ENCODE measurements around the gene GABARAP. TPM values are rescaled to one million over a fixed set of nuclear protein-coding genes. Genes with fewer than 3 reads are reported as not detected.

GABARAP gene
- total and polyA plus RNA-seq, 2 of the 4 experiments (the other 2 are of a cell fraction) = 77.8 to 780 TPM

DNA sequence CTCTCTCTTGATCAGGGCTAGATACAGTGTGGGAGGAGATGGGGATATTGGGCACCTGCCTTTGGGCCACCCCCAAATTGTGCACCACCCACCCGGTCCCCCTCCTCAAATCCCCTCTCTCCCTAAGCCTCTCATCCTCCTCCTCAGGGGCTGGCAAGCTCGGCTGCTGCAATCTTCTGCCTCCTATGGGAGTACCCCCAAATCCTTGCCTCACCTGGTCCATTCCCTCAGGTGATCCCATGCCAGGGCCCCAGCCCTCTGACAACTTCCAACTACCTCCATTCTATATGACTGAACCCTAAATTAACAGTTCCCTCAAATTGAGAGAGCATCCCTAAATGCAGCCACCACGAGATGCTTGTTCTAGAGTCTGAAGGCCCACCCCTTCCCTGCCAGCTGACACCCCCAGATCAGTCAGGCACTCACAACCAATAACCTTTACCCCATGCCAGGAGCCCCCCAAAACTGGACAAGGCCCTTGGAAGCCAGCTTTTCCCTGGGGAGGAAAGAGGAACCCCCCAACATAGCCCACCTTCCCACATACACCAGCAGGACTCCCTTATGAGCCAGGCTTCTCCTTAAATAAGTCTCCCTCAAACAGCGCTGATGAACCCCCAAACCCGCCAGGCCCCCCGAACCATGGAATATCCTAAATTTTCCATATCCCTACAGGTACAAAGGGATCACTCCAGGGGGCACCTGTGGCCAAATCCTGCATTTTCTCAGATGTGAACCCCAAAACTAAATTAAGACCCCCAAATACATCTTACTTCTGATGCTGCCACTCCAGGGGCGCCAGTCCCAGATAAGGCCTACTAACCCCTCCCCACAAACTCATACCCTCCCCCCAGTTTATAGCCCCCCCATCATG, 25.8 kb downstream of the GABARAP start:
- Histone ChIP-seq H3K9ac (ENCODE audit: low read depth, low read length) (peak overlapping the region; percentile 70), H3K79me1 (ENCODE audit: low read depth in 1 of 2, low read length in 2 of 2) (peaks cover 9 to 78% of the 10 kb centered on the region in 2 experiments), H3K18ac (ENCODE audit: low read depth, low read length) (no peak overlapping the region), H4K91ac (ENCODE audit: insufficient read depth, low read depth, low read length) (peak overlapping the region; percentile 29; the same call in 1 of the 2 replicates), H3K56ac (ENCODE audit: extremely low read depth, insufficient read depth, low read length) (no peak overlapping the region), H2AK9ac (replicated peaks; ENCODE audit: low read depth, low read length, poor library complexity) (peak overlapping the region; percentile 97), H2BK15ac (ENCODE audit: low read depth, low read length) (no peak overlapping the region; the same call in 2 of the 3 replicates), H3K27ac (ENCODE audit: insufficient read depth, low read length) (peak overlapping the region; percentile 56), H3K27me3 (ENCODE audit: control insufficient read depth, insufficient read depth, low read length) (no peaks in the 10 kb centered on the region), H2BK20ac (ENCODE audit: low read depth, low read length) (0 out of 2 replicates have a peak overlapping the region, but pooled peaks have one; percentile 9), H4K5ac (ENCODE audit: low read depth, low read length) (no peak overlapping the region), H4K8ac (ENCODE audit: low read depth in 2 of 2, low read length in 2 of 2) (peak overlapping the region in 1 of 2 experiments; percentile 30; a peak in 1 of 4 replicates), H2AK5ac (ENCODE audit: low read depth, low read length) (peak overlapping the region; percentile 92), H3K4me2 (ENCODE audit: low read depth, low read length) (peak overlapping the region; percentile 90), H4K20me1 (ENCODE audit: insufficient read depth, low read length) (peaks cover 58% of the 10 kb centered on the region), H2AFZ (replicated peaks; ENCODE audit: low read length, poor library complexity) (peak overlapping the region; percentile 14), H2BK5ac (ENCODE audit: low read depth, low read length, poor library complexity, severe bottlenecking) (peak overlapping the region; percentile 31), H3K23ac (ENCODE audit: low read depth, low read length) (peak overlapping the region; percentile 52; the same call in 1 of the 2 replicates), H3K9me3 (ENCODE audit: control insufficient read depth, insufficient read depth, low read length) (no peaks in the 10 kb centered on the region), H3K4me1 (ENCODE audit: control insufficient read depth, insufficient read depth, low read length) (peaks cover 28% of the 10 kb centered on the region), H2BK120ac (ENCODE audit: low read depth, low read length) (no peak overlapping the region), H3K14ac (replicated peaks; ENCODE audit: low read depth, low read length) (peak overlapping the region; percentile 72), H3K4me3 (ENCODE audit: insufficient read depth, low read depth, low read length) (peak overlapping the region; percentile 55), H3K9me1 (ENCODE audit: insufficient read depth, low read length) (peaks cover 26% of the 10 kb centered on the region), H3K36me3 (ENCODE audit: control insufficient read depth, insufficient read depth, low read length) (peaks cover 5% of the 10 kb centered on the region; the same call in 1 of the 2 replicates), H3K4ac (ENCODE audit: low read depth, low read length) (peak overlapping the region; percentile 76)
- ATAC-seq (ENCODE audit: low read depth) = no peak
- no TSS peak for BruUV-seq (replicated peaks)
- 7% methylated on average over 2 of the region's 7 CpGs; no CpG with 5 or more reads in 1 of the 2 experiments for WGBS, 2 experiments (ENCODE audit: extremely low coverage in 2 of 2, insufficient read length in 1 of 2)
- ChIA-PET POLR2A (ENCODE audit: unreplicated experiment) (interaction anchor here (0.6 kb wide), 1 partner anchor 180 kb away, joined by 6 read pairs; the partner anchor contains the start of gene SLC16A13), CTCF (no interaction called here)
- dilution Hi-C loops (cut with HindIII; ENCODE audit: low sequenced_read_pairs, unreplicated experiment) = no loop called here
- no peak for DNase-seq
- intact Hi-C loops (cut with micrococcal nuclease) = no loop called here
- in situ Hi-C loops (cut with MboI; ENCODE audit: low sequenced_read_pairs) = no loop called here
- TF ChIP-seq, protein P1, sequence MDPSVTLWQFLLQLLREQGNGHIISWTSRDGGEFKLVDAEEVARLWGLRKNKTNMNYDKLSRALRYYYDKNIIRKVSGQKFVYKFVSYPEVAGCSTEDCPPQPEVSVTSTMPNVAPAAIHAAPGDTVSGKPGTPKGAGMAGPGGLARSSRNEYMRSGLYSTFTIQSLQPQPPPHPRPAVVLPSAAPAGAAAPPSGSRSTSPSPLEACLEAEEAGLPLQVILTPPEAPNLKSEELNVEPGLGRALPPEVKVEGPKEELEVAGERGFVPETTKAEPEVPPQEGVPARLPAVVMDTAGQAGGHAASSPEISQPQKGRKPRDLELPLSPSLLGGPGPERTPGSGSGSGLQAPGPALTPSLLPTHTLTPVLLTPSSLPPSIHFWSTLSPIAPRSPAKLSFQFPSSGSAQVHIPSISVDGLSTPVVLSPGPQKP (IDR thresholded peaks at IDR 0.05; ENCODE audit: borderline replicate concordance, low read depth, low read length) = no peak
- TF ChIP-seq RCOR1 (IDR thresholded peaks at IDR 0.05; ENCODE audit: insufficient replicate concordance, low read length) = no peak
- no peak for TF ChIP-seq RFX5 (IDR thresholded peaks at IDR 0.05; ENCODE audit: low read depth, low read length)
- TF ChIP-seq POLR2A (IDR thresholded peaks at IDR 0.05; ENCODE audit: low read depth, low read length) = no peak
- no peak for TF ChIP-seq NFE2L2 (IDR thresholded peaks at IDR 0.05; ENCODE audit: low read depth, low read length)
- no peak for TF ChIP-seq RAD21 (IDR thresholded peaks at IDR 0.05; ENCODE audit: low read length)
- no peak for TF ChIP-seq MAZ (IDR thresholded peaks at IDR 0.05; ENCODE audit: borderline replicate concordance, low read depth, low read length)
- no peak for TF ChIP-seq FOS (IDR thresholded peaks at IDR 0.05; ENCODE audit: low read depth, low read length)
- TF ChIP-seq BHLHE40 (IDR thresholded peaks at IDR 0.05; ENCODE audit: low read depth, low read length) = no peak
- no peak for TF ChIP-seq SMC3 (IDR thresholded peaks at IDR 0.05; ENCODE audit: low read depth, low read length)
- TF ChIP-seq, protein P2, sequence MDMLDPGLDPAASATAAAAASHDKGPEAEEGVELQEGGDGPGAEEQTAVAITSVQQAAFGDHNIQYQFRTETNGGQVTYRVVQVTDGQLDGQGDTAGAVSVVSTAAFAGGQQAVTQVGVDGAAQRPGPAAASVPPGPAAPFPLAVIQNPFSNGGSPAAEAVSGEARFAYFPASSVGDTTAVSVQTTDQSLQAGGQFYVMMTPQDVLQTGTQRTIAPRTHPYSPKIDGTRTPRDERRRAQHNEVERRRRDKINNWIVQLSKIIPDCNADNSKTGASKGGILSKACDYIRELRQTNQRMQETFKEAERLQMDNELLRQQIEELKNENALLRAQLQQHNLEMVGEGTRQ (IDR thresholded peaks at IDR 0.05; ENCODE audit: low read depth, low read length) = no peak
- TF ChIP-seq, protein P3, sequence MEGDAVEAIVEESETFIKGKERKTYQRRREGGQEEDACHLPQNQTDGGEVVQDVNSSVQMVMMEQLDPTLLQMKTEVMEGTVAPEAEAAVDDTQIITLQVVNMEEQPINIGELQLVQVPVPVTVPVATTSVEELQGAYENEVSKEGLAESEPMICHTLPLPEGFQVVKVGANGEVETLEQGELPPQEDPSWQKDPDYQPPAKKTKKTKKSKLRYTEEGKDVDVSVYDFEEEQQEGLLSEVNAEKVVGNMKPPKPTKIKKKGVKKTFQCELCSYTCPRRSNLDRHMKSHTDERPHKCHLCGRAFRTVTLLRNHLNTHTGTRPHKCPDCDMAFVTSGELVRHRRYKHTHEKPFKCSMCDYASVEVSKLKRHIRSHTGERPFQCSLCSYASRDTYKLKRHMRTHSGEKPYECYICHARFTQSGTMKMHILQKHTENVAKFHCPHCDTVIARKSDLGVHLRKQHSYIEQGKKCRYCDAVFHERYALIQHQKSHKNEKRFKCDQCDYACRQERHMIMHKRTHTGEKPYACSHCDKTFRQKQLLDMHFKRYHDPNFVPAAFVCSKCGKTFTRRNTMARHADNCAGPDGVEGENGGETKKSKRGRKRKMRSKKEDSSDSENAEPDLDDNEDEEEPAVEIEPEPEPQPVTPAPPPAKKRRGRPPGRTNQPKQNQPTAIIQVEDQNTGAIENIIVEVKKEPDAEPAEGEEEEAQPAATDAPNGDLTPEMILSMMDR (conservative IDR thresholded peaks at IDR 0.05; ENCODE audit: low read depth, low read length) = no peak
- no peak for TF ChIP-seq MXI1 (IDR thresholded peaks at IDR 0.05; ENCODE audit: borderline replicate concordance, low read depth, low read length)
- TF ChIP-seq CEBPB (IDR thresholded peaks at IDR 0.05; ENCODE audit: low read depth, low read length) = no peak

Data from IMR-90 (cell line).